Ascending aorta (tissue), 2 donors: ENCODE data around the gene GFM1. TPM values are rescaled to one million over a fixed set of nuclear protein-coding genes. Genes with fewer than 3 reads are reported as not detected.

Source experiments
- DNase-seq, 2 donors: peaks; one replicate each; pipeline ENCODE4 v3.0.0-alpha.2; 2019; ENCODE audit warnings: low spot score in 2 of 2
- H3K27ac ChIP-seq, 2 donors: fragments of 200-600 bp; sonication (generic); one replicate each; pipeline ENCODE4 v1.5.1; 2016 to 2017; ENCODE audit warnings: mild to moderate bottlenecking in 1 of 2
- H3K27me3 ChIP-seq: fragments of 200-600 bp; sonication (generic); one replicate; pipeline ENCODE4 v1.5.1; 2017
- H3K36me3 ChIP-seq, 2 donors: fragments of 200-600 bp; sonication (generic); one replicate each; pipeline ENCODE4 v1.5.1; 2016
- H3K4me1 ChIP-seq, 2 donors: fragments of 200-600 bp; sonication (generic); one replicate each; pipeline ENCODE4 v1.5.1; 2016 to 2017; ENCODE audit warnings: mild to moderate bottlenecking in 1 of 2
- H3K4me3 ChIP-seq, 2 donors: fragments of 200-600 bp; sonication (generic); one replicate each; pipeline ENCODE4 v1.5.1; 2016 to 2017; ENCODE audit warnings: mild to moderate bottlenecking in 1 of 2
- H3K9me3 ChIP-seq, 2 donors: fragments of 200-600 bp; sonication (generic); one replicate each; pipeline ENCODE4 v1.5.1; 2016
- intact Hi-C: fragments of 100-400 bp; cut with DNase I; formaldehyde crosslinking; loops from one replicate; pipeline ENCODE4 v1.15.1; 2023
- total RNA-seq: library from RNA; depleted of rRNA; stranded (reverse); fragments of >200 nt; gene quantifications from one replicate; pipeline ENCODE4 v1.1.0, GENCODE V29; 2016
- TF ChIP-seq, protein P1 (sequence below), 3 experiments: fragments of 200-600 bp in 2 of 3; fragments of 450-650 bp in 1 of 3; sonication (generic) in 2 of 3; IDR thresholded peaks; one replicate each; pipeline ENCODE4 v1.5.1; 2016 to 2019; ENCODE audit warnings: antibody characterized with exemption in 3 of 3, mild to moderate bottlenecking in 1 of 3, moderate library complexity in 1 of 3

The GFM1 gene
- total RNA-seq, 1 donor from 2014 or later, result 13.9 TPM

DNA sequence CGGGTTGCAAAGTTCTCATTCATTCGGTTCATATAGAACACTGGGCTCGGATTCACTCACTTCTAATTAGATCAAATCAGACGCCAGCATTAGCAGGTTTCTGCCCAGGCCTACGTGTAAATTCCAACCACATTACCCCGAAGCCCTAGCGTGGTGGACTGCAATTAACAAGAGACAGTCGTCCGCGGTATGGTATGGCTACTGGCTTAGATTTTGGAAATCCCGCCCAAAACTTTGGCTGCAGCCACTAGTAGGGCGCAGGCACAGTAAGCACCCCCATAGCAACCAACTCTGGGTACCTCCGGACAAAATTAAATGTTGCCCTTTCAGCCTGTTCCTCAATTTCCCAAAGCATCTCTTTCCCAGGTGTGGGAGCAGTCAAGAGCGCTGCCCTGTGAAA, 87.2 kb downstream of the GFM1 start:
- Histone ChIP-seq H3K4me1 (peaks cover 4 to 8% of the 10 kb centered on the region in 2 donors), H3K4me3 (peak overlapping the region; percentile 62 to 79), H3K9me3 (peaks cover 0 to 4% of the 10 kb centered on the region in 2 donors), H3K27ac (peak overlapping the region; percentile 71), H3K27me3 (no peaks in the 10 kb centered on the region), H3K36me3 (no peaks in the 10 kb centered on the region)
- TF ChIP-seq, protein P1, sequence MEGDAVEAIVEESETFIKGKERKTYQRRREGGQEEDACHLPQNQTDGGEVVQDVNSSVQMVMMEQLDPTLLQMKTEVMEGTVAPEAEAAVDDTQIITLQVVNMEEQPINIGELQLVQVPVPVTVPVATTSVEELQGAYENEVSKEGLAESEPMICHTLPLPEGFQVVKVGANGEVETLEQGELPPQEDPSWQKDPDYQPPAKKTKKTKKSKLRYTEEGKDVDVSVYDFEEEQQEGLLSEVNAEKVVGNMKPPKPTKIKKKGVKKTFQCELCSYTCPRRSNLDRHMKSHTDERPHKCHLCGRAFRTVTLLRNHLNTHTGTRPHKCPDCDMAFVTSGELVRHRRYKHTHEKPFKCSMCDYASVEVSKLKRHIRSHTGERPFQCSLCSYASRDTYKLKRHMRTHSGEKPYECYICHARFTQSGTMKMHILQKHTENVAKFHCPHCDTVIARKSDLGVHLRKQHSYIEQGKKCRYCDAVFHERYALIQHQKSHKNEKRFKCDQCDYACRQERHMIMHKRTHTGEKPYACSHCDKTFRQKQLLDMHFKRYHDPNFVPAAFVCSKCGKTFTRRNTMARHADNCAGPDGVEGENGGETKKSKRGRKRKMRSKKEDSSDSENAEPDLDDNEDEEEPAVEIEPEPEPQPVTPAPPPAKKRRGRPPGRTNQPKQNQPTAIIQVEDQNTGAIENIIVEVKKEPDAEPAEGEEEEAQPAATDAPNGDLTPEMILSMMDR (IDR thresholded peaks at IDR 0.05), result no peak
- DNase-seq, result no peak
- intact Hi-C loops, result loop anchor here (5.0 kb wide), 1 partner anchor 34 kb away; no protein-coding TSS in a partner anchor

DNA sequence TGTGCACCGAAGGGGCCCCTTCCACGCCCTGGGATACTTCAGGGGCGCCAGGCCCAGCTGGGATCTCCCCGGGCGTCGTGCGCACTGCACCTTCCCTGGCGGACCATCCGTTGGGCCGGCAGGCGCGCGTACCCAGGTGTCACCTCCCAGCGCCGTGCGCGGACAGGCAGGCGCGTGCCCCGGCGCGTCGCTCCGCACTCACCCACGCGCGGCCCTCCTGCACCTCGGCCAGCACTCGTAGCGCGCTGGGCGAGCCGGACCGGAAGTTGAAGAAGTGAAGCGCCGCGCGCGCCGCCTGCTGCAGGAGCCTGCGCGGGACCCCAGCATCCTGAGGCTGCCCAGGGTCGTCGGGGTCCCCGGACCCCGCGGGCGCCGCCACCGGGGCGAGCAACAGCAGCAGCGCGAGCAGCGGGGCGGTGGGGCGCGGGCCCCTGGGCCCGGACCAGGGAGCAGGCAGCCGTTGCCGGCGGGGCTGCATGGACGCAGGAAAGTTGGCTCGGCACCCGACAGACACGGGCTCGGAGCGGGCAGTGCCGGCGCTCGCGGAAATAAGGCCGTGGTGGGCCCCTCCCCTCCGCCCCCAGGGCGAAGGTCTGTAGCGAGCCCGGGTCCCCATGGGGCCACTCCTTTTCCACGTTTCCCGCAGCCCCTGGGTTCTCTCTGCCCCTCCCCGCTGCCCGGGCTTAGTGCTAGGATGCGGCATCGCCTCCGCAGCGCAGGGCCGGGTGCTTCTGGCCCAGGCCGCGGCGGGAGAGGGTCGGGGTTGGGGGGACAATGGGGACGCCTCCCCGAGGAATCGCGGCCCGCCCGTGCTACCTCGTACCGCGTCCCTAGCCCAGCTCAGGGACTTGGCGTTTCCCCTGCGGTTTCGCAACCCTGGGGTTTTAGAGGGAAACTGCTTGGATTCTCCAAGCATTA, 87.9 kb downstream of the GFM1 start, which contains the start of gene RARRES1:
Gene RARRES1, minus strand, starts transcription at position 520 of the 918 bp plus-strand sequence. Its CDS starts 42 bp downstream, at position 478.
- peak within 1 kb of the TSS; percentile 71 for H3K27ac ChIP-seq
- H3K4me1 ChIP-seq, result peaks cover 4 to 8% of the 10 kb centered on the region in 2 donors
- intact Hi-C loops, result loop anchor here (5.0 kb wide), 1 partner anchor 35 kb away; no protein-coding TSS in a partner anchor
- no peaks in the 10 kb centered on the region for H3K36me3 ChIP-seq
- peak in 1 of 2 donors; percentile 80 for DNase-seq
- H3K27me3 ChIP-seq, result no peaks in the 10 kb centered on the region
- H3K9me3 ChIP-seq, result peaks cover 0 to 4% of the 10 kb centered on the region in 2 donors
- peak within 1 kb of the TSS; percentile 62 to 79 for H3K4me3 ChIP-seq
- TF ChIP-seq, protein P1 (IDR thresholded peaks at IDR 0.05), result no peak

DNA sequence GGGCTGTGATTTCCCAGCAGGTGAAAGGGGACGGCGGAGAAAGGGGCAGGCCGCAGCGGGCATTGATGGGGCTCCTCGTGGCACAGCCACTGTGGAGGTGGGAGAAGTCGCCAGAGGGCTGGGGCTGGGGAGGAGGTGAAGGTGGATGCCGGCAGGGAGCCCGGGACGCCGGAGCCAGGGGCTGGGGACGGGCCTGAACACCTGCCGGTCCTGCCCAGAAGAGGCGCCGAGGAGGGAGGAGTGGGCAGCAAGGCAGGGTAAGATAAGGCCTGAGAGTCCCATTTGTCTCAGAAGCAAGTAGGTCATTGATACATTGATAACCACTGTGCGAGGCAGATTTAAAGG, 88.5 kb downstream of the GFM1 start:
- peaks cover 0 to 4% of the 10 kb centered on the region in 2 donors for H3K9me3 ChIP-seq
- no peak for DNase-seq
- H3K27ac ChIP-seq, result peak overlapping the region; percentile 71
- TF ChIP-seq, protein P1 (IDR thresholded peaks at IDR 0.05), result no peak
- H3K4me3 ChIP-seq, result peak overlapping the region; percentile 62 to 79
- H3K4me1 ChIP-seq, result peaks cover 4 to 8% of the 10 kb centered on the region in 2 donors
- H3K27me3 ChIP-seq, result no peaks in the 10 kb centered on the region
- H3K36me3 ChIP-seq, result no peaks in the 10 kb centered on the region
- intact Hi-C loops, result loop anchor here (5.0 kb wide), 1 partner anchor 36 kb away; no protein-coding TSS in a partner anchor

DNA sequence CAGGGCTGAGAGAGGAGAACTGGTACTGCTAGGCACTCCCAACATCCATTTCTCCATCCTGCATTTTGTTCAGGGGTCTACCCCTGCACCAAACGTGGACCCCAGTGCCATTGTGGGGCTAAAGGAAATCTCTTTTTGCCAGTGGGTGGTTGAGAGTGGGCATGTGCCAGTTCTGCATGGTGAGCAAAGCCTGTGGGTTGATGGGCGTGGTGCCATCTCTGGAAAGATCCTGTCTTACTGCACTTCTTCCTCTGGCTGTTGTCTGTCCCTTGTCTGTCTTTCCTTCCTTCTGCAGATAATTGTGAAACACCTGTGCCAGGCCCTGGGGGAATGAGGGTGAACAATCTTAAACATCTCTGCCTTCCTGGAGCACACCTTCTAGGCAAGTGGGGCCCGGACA, 89.3 kb downstream of the GFM1 start:
- intact Hi-C loops, result loop anchor here (5.0 kb wide), 1 partner anchor 36 kb away; no protein-coding TSS in a partner anchor
- H3K9me3 ChIP-seq, result peaks cover 0 to 4% of the 10 kb centered on the region in 2 donors
- no peaks in the 10 kb centered on the region for H3K36me3 ChIP-seq
- TF ChIP-seq, protein P1 (IDR thresholded peaks at IDR 0.05), result no peak
- no peak overlapping the region for H3K4me3 ChIP-seq
- H3K4me1 ChIP-seq, result peaks cover 4% of the 10 kb centered on the region in 2 donors
- no peaks in the 10 kb centered on the region for H3K27me3 ChIP-seq
- no peak for DNase-seq
- no peak overlapping the region for H3K27ac ChIP-seq

DNA sequence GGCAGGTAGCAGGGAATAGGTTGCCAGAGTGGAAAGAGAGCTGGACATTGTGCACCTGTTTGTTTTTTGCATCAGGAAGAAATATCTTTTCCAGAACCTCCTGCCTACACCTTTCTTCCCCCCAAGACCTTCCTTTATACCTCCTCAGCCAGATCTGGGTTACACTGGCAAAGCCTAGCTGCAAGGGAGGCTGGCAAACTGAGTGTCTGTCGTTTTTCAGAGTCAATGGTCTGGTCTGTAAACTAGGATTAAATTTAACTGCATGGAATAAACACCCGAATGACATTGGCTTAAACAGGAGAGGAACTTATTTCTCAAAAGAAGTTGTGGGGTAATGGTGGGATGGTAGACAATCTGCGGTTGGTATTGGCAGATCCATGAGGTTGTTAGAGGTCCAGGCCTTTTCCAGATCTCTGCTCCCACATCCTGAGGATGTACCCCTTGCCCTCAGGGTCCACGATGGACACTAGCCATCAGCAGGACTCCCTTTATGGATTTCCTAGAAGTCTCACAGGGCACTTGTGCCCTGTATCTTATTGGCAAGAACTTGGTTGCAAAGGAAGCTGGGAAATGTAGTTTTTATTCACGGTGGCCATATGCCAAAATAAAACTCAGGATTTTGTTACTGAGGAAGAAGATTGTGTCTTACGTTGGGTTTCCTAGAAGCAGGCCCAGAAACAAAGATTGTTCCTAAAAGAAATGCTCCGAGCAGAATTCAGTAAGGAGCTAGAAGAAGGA, 91.1 kb downstream of the GFM1 start:
- no peak for DNase-seq
- H3K27ac ChIP-seq, result no peak overlapping the region
- H3K27me3 ChIP-seq, result no peaks in the 10 kb centered on the region
- intact Hi-C loops, result no loop called here
- H3K4me1 ChIP-seq, result peaks cover 4% of the 10 kb centered on the region in 2 donors
- TF ChIP-seq, protein P1 (IDR thresholded peaks at IDR 0.05), result no peak
- no peak overlapping the region for H3K4me3 ChIP-seq
- H3K9me3 ChIP-seq, result peaks cover 0 to 4% of the 10 kb centered on the region in 2 donors
- H3K36me3 ChIP-seq, result no peaks in the 10 kb centered on the region
